EH (cell line): ENCODE measurements around the gene WDR47.
A peak's percentile ranks its signal among the peaks of the same experiment; 100 is the strongest.
"Not testable (repeated sequence)": the region's sequence is repeated elsewhere in the genome, so short reads cannot be mapped to it uniquely, and the experiment has no call there.

ENCODE experiments used
- DNase-seq: peaks from one replicate; pipeline ENCODE4 v3.0.0-alpha.2; 2015; ENCODE audit warnings: low read depth

Gene WDR47

DNA sequence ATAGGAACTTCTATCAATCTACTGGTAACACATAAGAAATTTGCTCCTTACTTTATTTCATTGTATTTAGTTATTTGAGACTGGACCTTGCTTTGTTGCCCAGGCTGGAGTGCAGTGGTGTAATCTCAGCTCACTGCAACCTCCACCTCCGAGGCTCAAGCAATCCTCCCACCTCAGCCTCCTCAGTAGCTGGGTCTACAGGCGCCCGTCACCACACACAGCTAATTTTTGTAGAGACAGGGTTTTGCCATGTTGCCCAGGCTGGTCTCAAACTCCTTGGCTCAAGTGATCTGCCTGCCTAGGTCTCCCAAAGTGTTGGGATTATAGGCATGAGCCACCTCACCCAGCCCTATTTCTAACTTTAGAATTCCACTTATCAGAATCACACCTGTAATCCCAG, 10.2 kb upstream of the WDR47 start:
- DNase-seq: not testable (repeated sequence)

- DNase-seq: no peak
Measured at GRCh38 chr1:109050228-109050995, 8.5 kb upstream of the WDR47 start.

- DNase-seq: no peak
Measured at GRCh38 chr1:109048335-109048734, 6.4 kb upstream of the WDR47 start.

DNA sequence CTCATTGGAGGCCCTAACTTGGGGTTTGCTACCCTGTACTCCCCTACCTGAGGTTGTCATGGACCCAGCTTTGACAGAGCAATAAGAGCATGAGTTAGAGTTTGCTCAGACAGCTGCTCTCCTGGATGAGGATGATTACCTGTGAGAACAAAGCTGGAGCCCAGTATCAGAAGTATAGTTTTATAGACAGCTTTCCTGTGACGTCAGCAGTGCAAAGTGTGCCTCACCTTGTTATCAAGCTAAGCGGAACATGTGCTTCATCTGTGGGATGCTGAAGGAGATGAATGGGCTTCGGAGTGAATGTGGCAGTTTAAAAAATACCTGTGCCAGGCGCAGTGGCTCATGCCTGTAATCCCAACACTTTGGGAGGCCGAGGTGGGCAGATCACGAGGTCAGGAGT, 5.4 kb upstream of the WDR47 start:
- DNase-seq: no peak

DNA sequence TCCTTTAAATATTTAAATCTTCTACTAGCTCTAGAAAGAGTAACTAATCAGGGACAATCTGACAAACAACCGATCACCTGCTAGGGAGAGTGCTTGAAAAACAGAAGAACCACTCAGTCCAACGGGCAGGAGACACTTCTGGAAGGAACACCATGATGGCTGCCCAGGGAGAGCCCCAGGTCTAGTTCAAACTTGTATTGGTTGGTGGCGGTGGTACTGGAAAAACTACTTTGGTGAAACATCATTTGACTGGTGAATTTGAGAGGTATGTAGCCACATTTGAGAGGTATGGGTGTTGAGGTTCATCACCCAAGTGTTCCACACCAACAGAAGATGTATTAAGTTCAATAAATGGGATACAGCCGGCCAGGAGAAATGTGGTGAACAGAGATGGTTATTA, 4.8 kb upstream of the WDR47 start:
- no peak for DNase-seq

GRCh38 chr1:109045595-109045994, 3.7 kb upstream of the WDR47 start:
- DNase-seq: no peak

DNA sequence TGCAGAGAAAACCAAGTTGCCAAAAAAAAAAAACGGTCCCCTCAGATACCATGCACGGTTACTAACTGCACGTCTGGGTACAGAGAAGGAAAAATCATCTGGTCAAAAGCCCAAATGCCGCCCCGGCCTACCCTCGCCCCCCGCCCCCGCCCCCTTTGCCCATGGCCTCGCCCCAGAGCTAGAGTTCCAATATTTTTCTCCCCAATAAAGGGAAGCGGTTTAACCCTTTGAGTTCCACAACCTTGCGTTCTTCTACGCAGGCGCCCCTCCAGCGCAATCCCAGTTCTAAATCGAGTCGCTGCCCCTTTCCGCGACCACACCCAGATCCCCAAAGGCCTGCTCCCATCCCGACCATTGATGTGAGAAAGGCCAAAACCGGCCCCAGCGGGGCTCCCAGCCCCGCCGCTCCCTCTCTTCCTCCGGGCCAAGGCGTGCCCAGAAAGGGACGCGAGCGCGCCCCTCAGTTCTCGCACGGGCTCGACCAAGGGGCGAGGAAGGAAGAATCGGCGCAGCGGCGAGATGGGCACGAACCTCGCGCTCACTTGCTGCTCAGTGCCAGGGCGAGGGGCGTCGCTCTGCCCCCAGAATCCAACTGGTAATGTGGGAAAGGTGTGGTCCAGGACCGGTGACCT, 797 bp downstream of the WDR47 start:
- DNase-seq: peak; percentile 32

DNA sequence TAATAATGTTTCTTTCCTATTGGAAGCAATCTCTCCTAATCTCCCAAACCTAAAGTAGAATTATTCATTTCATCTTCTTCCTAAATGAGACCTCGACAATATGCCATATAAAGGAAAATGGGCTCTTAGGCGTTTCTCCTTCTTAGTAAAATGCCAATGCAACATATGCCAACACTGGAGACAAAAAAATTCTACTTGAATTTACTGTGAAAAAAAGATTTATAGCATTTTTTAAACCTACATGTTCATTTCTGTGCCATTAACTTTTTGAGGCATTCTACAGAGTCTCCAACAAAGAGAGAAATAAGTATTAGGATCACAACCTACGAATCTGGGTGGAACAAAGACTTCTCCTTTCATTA, 1.3 kb downstream of the WDR47 start:
- DNase-seq: no peak

- no peak for DNase-seq
Measured at GRCh38 chr1:109034382-109034781, 7.5 kb downstream of the WDR47 start.

GRCh38 chr1:109029493-109029892, 12.4 kb downstream of the WDR47 start:
- not testable (repeated sequence) for DNase-seq

GRCh38 chr1:109027841-109028240, 14.1 kb downstream of the WDR47 start:
- no peak for DNase-seq

- peak; percentile 54 for DNase-seq
Measured at GRCh38 chr1:109025694-109026093, 16.2 kb downstream of the WDR47 start.

DNA sequence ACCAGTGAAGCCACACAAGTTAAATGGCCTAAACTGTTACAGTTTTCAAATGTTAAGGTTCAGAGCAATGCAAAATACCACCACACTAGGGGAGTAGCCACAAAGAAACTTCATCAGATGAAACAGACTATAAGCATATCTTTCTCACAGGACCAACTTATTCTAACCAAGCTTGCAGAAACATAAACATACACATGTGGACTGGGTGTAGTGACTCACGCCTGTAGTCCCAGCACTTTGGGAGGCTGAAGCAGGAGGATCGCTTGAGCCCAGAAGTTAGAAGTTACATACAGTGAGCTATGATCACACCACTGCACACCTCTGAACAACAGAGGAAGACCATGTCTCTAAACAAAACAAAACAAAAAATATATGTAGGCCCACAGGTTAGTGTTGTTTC, 17.3 kb downstream of the WDR47 start:
- DNase-seq: peak; percentile 23

GRCh38 chr1:109020693-109021257, 21.1 kb downstream of the WDR47 start:
- no peak for DNase-seq

DNA sequence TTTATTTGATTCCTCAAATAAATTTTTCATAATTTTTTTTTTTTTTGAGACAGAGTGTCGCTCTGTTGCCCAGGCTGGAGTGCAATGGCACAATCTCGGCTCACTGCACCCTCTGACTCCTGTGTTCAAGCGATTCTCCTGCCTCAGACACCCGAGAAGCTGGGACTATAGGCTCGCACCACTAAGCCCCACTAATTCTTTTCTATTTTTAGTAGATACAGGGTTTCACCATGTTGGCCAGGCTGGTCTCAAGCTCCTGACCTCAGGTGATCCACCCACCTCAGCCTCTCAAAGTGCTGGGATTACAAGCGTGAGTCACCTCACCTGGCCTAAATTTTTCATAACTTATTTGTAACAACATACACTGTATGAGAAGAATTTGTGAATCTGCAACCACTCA, 24.2 kb downstream of the WDR47 start:
- DNase-seq: not testable (repeated sequence)

DNA sequence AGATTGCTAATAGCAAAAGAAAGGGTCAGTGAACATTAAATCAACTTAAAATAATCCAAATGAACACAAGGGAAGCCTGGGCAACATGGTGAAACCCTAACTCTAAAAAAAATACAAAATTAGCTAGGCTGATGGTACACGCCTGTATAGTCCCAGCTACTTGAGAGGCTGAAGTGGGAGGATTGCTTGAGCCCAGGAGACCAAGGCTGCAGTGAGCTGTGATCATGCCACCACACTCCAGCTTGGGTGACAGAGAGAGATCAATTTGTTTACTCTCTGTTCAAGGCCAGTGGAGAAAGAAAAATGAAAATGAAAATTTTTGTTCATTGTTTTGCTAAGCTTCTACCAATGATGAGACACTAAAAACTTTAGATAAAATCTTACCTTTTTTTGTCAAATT, 24.8 kb downstream of the WDR47 start:
- no peak for DNase-seq

GRCh38 chr1:109011335-109011734, 30.6 kb downstream of the WDR47 start:
- no peak for DNase-seq

DNA sequence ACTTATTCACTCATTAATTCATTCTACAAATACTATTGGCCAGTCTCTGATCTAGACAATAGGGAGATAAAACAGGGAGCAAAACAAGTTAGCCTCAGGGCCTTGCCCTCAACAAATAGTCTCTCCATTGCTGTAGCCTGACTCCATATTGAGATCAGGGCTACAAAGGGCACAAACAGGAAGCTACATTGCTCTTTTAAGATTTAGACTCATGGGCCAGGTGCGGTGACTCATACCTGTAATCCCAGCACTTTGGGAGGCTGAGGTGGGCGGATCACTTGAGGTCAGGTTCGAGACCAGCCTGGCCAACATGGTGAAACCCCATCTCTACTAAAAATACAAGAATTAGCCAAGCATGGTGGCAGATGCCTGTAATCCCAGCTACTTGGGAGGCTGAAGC, 45.3 kb downstream of the WDR47 start:
- DNase-seq: not testable (repeated sequence)

DNA sequence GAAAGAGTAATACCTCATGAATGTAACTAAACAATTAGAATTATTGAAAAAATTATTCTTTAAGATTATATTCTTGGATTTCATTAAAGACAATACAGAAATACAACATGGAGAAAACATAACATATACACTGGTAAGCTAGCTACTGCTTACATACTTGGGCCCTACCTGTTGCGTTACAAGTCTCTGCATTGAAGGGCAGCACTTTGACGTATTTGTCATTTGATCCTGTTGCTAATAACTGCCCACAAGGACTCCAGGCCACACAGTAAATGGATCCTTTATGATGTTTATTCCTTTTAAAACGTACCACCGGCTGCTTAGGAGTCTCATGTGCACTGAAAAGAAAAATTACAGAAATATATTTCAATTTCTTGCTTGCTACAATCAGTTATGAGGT, 58.8 kb downstream of the WDR47 start:
- DNase-seq: no peak

DNA sequence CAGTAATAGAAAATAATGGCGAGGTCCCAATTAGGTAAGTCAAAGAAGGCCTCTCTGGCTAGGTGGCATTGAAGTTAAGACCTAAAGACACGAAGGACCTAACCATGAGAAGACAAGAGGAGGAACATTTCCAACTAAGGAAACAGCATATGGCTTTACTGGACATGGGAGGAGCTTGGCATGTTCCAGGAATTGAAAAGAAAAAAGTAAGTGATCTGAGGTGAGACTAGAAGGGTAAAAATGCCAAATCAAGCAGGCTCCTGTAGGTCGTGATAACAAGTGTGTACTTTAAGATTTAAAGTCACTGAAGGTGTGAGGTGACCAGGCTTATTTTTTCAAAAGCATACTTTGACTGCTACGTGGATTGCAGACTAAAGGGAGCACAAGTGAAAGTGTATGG, 65.2 kb downstream of the WDR47 start:
- no peak for DNase-seq

DNA sequence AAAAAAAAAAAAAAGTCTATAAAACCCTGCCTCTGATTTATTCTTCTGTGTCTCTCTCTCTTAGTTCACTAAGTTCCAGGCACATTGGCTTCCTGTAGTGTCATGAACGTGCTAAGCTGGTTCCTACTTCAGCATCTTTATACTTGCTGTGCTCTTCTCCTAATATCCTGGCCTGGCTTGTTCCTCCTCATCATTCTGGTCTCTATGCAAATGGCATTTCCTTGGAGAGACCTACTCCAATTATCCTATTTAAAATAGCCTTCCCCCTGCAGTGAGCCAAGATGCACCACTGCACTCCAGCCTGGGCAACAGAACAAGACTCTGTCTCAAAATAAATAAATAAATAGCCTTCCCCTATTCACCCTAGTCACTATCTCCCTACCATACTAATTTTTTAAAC, 69.0 kb downstream of the WDR47 start:
- no peak for DNase-seq

- no peak for DNase-seq
Measured at GRCh38 chr1:108969346-108969745, 72.6 kb downstream of the WDR47 start.

GRCh38 chr1:108963052-108963686, 78.7 kb downstream of the WDR47 start, which contains the start of gene CLCC1:
Gene CLCC1, minus strand, starts transcription at chr1:108963484. Its CDS starts 13,047 bp downstream, at chr1:108950437.
- DNase-seq: peak; percentile 93
